ENCODE results near the gene SIGLEC11.
"Not testable (repeated sequence)": the region's sequence is repeated elsewhere in the genome, so short reads cannot be mapped to it uniquely, and the experiment has no call there.

SIGLEC11 gene

DNA sequence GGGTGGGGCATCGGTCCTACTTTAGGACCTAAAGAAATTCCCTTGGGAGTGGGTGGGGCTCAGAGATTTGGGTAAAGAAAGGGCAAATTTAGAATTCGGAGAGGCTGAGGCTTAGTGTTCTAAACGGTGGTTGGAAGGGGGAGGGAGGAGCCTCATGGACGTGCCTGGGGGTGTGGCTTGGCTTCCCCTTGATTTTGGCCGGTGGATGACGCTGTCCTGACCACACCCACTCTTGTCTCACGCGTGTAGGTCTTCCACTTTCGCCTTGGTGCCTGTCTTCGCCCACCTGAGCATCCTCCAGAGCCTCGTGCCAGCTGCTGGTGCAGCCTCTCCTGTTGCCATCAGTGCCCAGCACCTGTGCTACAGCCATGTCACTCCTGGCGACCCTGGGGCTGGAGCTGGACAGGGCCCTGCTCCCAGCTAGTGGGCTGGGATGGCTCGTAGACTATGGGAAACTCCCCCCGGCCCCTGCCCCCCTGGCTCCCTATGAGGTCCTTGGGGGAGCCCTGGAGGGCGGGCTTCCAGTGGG, 30.4 kb downstream of the SIGLEC11 start:
- peaks cover 61% of the 10 kb centered on the region for H3K4me1 Mint-ChIP-seq (ENCODE audit: low read depth)
- DNase-seq, result no peak
- H3K4me3 Mint-ChIP-seq, result peak overlapping the region; percentile 99
- no peak overlapping the region for H3K27ac Mint-ChIP-seq
- H3K9me3 Mint-ChIP-seq, result peaks cover 4% of the 10 kb centered on the region
- H3K27me3 Mint-ChIP-seq, result no peaks in the 10 kb centered on the region
- H3K36me3 Mint-ChIP-seq (ENCODE audit: low read depth), result peaks cover 75% of the 10 kb centered on the region

DNA sequence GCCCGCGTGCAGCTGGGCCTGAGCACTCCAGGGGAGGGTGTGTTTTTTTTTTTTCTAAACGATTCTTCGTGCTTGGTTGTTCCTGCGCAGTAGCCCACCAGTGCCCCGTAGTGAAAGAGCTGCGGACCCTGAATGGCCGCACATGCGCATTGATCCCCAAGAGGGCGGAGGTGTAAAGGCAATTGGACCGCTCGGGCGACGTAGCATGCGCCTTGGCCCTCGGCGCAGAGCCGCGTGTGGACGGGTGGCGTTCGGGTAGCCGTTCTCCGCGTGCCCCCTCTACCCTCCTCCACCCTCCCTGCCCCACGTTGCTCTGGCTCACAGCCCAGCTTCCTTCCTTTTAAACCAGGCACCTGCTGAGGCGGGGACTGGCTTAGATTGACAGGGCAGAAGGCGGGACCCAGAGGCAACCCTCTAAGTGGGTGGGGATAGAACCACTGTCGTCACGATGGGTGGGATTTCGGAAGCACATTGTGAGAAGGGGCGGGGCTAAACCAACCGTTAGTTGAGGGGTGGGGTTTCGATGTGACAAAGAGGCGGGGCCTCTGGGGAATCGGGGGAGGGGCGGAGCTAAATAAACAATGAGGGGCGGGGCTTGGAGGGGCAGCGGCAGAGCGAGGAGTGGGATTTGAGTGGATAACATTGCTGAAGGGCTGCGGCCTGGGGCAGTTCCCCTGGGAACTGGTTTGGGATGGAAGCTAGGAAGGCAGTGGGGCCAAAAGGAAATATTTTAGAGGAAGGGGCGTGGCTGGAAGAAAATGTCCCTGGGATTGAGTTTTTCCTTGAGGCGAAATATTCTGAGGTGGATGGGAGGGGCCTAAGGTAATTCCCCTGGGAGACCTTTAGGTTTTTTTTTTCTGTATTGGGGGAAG, 31.1 kb downstream of the SIGLEC11 start:
- Mint-ChIP-seq H3K36me3 (ENCODE audit: low read depth) (peaks cover 82% of the 10 kb centered on the region), H3K27me3 (no peaks in the 10 kb centered on the region)

DNA sequence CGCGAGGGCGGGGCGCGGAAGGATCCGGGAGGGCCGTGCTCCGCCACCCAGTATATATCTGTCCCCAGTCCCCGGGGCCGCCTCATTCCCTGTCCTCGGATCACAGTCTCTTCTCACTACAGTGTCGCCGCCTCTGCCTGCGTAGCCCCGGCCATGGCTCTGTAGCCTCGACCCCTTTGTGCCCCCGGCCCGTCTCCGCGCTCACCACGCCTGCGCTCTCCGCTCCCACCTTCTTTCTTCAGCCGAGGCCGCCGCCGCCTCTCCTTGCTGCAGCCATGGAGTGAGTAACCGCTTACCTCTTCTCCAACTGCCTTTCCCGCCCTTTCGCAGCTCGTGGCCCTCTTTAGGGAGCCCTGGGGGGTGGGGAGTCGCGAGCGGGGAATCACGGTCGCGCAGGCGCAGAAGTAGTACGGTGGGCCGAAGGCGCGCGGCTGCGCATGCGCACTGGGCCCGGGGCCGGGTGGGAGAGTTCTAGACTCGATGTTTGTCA, 31.8 kb downstream of the SIGLEC11 start, which contains the start of the genes ATF5 and NUP62:
Gene ATF5 (plus strand): TSS at position 85 of the 490 bp plus-strand sequence. CDS start 1,646 bp downstream, outside the sequence.
Gene NUP62 (minus strand): TSS at position 384 of the 490 bp plus-strand sequence. CDS start 19,697 bp downstream, outside the sequence.
- Mint-ChIP-seq H3K27ac (peak within 1 kb of the TSS; percentile 99), H3K9me3 (peaks cover 4% of the 10 kb centered on the region), H3K27me3 (no peaks in the 10 kb centered on the region), H3K36me3 (ENCODE audit: low read depth) (peaks cover 89% of the 10 kb centered on the region), H3K4me3 (peak within 1 kb of the TSS; percentile 99), H3K4me1 (ENCODE audit: low read depth) (peaks cover 71% of the 10 kb centered on the region)
- peak; percentile 96 for DNase-seq

More for the DNA sequence above, 31.1 kb downstream of the SIGLEC11 start:
- peak overlapping the region; percentile 99 for H3K27ac Mint-ChIP-seq
- peaks cover 65% of the 10 kb centered on the region for H3K4me1 Mint-ChIP-seq (ENCODE audit: low read depth)
- peak; percentile 94 for DNase-seq
- peaks cover 4% of the 10 kb centered on the region for H3K9me3 Mint-ChIP-seq
- H3K4me3 Mint-ChIP-seq, result peak overlapping the region; percentile 99

DNA sequence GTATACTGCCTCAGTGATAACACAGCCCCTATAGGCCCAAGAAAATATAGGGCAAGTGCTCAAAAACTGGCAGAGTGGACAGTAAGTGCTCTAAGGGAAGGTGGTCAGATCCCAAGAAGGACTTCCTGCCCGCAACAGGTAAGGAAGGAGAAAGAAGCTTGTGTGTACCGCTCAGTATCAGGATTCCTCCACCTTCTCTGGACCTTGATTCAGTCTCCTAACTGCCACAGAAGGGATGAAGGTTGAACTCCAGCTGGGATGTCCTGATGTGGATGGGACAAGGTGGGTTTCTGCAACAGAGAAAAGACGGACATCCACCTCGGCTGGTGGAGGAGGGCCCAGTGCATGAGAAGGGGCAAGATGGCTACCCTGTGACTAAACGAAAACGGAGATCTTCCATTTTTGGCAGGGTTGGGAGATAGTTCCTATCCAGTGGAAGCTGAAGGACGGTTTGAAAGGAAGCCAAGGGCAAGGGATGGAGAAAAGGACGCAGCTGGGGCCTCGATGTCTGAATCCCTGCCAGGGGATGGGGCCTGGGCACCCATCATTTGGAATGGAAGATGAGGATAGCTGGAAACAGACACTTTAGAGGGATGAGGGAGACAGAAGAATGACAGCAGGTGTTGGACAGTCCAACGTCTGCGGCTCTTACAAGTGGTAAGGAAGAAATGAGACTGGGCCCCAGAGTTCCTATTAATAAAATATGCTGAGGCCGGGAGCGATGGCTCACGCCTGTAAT, 33.3 kb downstream of the SIGLEC11 start:
- Mint-ChIP-seq H3K36me3 (ENCODE audit: low read depth) (peaks cover 92% of the 10 kb centered on the region), H3K4me3 (peak overlapping the region; percentile 99), H3K27ac (peak overlapping the region; percentile 99), H3K9me3 (peaks cover 4% of the 10 kb centered on the region), H3K4me1 (ENCODE audit: low read depth) (peaks cover 73% of the 10 kb centered on the region), H3K27me3 (no peaks in the 10 kb centered on the region)
- DNase-seq, result no peak

DNA sequence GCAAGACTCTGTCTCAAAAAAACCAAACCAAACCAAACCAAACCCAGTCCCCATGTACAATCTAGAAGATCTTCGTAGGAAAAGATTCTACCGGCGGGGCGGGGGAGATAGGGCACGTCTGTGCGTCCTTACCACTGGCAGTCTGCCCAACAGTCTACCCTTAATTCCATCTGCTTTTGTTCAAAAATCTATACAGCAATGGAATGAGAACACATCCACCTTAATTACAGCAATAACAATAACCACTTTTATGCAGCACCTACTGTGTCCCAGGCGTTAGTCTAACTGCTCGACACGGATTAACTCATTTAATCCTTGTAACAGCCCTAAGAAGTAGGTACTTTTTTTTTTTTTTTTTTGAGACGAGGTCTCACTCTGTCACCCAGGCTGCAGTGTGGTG, 34.5 kb downstream of the SIGLEC11 start:
- no peak for DNase-seq
- Mint-ChIP-seq H3K4me3 (peak overlapping the region; percentile 99), H3K27ac (peak overlapping the region; percentile 18), H3K36me3 (ENCODE audit: low read depth) (peaks cover 96% of the 10 kb centered on the region), H3K4me1 (ENCODE audit: low read depth) (peaks cover 76% of the 10 kb centered on the region), H3K9me3 (peaks cover 4% of the 10 kb centered on the region), H3K27me3 (no peaks in the 10 kb centered on the region)

- peak overlapping the region; percentile 71 for H3K27ac Mint-ChIP-seq
- peaks cover 4% of the 10 kb centered on the region for H3K9me3 Mint-ChIP-seq
- no peak for DNase-seq
- H3K36me3 Mint-ChIP-seq (ENCODE audit: low read depth), result peaks cover 98% of the 10 kb centered on the region
- H3K4me1 Mint-ChIP-seq (ENCODE audit: low read depth), result peaks cover 80% of the 10 kb centered on the region
- H3K27me3 Mint-ChIP-seq, result no peaks in the 10 kb centered on the region
- H3K4me3 Mint-ChIP-seq, result peak overlapping the region; percentile 35
Observed at GRCh38 chr19:49925486-49925885, 35.5 kb downstream of the SIGLEC11 start.

DNA sequence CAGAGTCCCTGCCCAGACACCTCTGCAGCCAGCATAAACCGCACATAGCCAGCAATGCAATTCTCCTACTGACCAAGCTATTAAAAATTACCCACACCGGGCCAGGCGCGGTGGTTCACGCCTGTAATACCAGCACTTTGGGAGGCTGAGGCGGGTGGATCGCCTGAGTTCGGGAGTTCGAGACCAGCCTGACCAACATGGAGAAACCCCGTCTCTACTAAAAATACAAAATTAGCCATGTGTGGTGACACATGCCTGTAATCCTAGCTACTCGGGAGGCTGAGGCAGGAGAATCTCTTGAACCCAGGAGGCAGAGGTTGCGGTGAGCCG, 36.1 kb downstream of the SIGLEC11 start:
- Mint-ChIP-seq H3K27ac (peak overlapping the region; percentile 50), H3K36me3 (ENCODE audit: low read depth) (peaks cover 98% of the 10 kb centered on the region), H3K4me1 (ENCODE audit: low read depth) (peaks cover 76% of the 10 kb centered on the region)
- H3K4me3 Mint-ChIP-seq, H3K9me3 Mint-ChIP-seq, DNase-seq, H3K27me3 Mint-ChIP-seq: not testable (repeated sequence)

DNA sequence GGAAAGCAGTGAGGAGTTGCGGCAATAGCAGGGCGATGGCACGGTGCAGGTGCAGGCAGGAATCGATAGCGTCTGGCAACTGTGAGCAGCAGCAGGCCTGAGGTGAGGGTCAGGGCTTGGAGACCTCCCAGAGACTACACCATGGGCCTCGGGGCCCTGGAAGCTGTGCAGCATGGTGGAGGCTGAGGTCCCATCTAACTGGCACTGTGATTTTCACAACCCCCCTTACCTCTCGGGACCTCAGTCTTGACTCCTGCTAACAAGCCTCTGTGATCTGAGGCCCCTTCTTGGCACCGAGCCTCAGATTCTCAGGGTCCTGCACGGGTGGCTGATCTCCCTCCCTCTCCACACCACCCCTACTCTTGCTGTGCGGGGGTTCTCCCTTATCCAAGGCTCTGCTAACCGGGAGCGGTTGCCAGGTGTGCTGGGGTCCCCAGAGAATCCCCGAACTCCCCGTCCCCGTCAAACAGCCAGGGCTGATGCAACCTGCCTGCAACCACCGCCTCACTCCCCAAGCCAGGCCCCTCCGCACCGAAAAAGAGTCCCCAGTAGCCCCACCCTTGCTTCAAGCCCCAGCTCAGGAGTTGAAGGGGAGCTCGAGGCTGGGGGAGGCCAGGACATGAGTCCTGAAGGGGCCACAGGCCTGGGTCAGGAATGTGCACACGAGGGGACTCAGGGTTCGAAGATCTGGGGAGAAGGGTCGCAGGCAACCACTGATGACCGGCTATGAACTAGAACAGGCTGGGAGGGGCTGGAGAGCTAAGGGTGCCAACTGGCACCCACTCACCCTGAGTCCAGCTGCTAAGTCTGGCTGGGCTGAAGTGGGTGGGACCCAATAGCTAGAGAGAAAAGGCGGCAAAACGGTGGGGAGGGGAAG, 36.7 kb downstream of the SIGLEC11 start:
- no peaks in the 10 kb centered on the region for H3K9me3 Mint-ChIP-seq
- H3K27me3 Mint-ChIP-seq, result no peaks in the 10 kb centered on the region
- peaks cover 74% of the 10 kb centered on the region for H3K4me1 Mint-ChIP-seq (ENCODE audit: low read depth)
- peak overlapping the region; percentile 50 for H3K27ac Mint-ChIP-seq
- DNase-seq, result no peak
- H3K4me3 Mint-ChIP-seq, result no peak overlapping the region
- peaks cover 98% of the 10 kb centered on the region for H3K36me3 Mint-ChIP-seq (ENCODE audit: low read depth)

DNA sequence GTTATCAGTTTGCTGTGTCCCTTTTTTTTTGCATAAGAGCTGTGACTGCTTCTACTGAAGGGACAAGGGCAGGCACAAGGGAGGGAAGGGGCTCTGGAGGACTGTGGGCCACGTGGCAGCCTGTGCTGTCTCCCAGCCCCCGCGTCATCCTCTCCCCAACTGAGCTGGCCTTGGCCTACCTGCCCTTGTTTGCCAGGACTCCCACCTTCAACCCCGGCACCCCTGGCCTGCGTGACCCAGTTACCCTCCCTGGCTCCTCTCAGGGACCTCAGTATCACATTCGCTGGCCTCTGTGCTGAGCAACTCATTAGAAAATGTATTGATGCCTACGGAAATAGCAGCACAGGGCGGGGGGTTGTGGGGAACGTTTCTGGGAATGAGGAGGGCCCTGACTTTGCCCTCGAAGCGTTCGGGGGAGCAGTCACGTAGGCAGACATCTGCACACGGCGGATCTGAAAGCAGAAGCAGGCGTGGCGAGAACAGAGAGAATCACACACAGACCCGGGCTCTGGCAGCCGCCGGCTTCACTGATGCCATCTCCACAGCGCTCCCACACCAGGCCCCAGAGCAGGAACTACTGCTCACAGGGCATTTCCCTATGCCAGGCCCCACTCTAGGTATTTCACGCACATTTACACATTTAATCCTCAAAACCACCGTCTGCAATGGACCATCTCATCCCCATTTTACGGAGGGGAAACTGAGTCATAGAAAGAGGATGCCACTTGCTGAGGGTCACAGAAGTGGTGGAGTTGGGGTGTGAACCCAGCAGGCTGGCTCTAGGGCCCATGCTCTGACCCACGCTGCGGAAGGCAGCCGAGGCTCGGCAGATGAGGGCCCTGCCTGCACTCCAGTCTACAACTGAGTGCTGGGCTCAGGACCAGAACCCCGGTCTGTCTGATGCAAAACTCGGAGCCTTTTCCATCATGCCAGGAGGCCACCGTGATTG, 37.6 kb downstream of the SIGLEC11 start:
- peaks cover 96% of the 10 kb centered on the region for H3K36me3 Mint-ChIP-seq (ENCODE audit: low read depth)
- no peaks in the 10 kb centered on the region for H3K27me3 Mint-ChIP-seq
- H3K27ac Mint-ChIP-seq, result peak overlapping the region; percentile 40
- peaks cover 73% of the 10 kb centered on the region for H3K4me1 Mint-ChIP-seq (ENCODE audit: low read depth)
- H3K4me3 Mint-ChIP-seq, result no peak overlapping the region
- no peak for DNase-seq
- H3K9me3 Mint-ChIP-seq, result no peaks in the 10 kb centered on the region

- Mint-ChIP-seq H3K27ac (peak overlapping the region; percentile 78), H3K4me1 (ENCODE audit: low read depth) (peaks cover 69% of the 10 kb centered on the region), H3K4me3 (peak overlapping the region; percentile 12), H3K9me3 (no peaks in the 10 kb centered on the region), H3K27me3 (no peaks in the 10 kb centered on the region), H3K36me3 (ENCODE audit: low read depth) (peaks cover 96% of the 10 kb centered on the region)
- DNase-seq, result no peak
Observed at GRCh38 chr19:49921871-49922795, 38.8 kb downstream of the SIGLEC11 start.

- peak overlapping the region; percentile 78 for H3K27ac Mint-ChIP-seq
- no peaks in the 10 kb centered on the region for H3K9me3 Mint-ChIP-seq
- peaks cover 96% of the 10 kb centered on the region for H3K36me3 Mint-ChIP-seq (ENCODE audit: low read depth)
- H3K4me3 Mint-ChIP-seq, result no peak overlapping the region
- peaks cover 69% of the 10 kb centered on the region for H3K4me1 Mint-ChIP-seq (ENCODE audit: low read depth)
- no peaks in the 10 kb centered on the region for H3K27me3 Mint-ChIP-seq
- DNase-seq, result no peak
Observed at GRCh38 chr19:49920624-49921363, 40.2 kb downstream of the SIGLEC11 start.

DNA sequence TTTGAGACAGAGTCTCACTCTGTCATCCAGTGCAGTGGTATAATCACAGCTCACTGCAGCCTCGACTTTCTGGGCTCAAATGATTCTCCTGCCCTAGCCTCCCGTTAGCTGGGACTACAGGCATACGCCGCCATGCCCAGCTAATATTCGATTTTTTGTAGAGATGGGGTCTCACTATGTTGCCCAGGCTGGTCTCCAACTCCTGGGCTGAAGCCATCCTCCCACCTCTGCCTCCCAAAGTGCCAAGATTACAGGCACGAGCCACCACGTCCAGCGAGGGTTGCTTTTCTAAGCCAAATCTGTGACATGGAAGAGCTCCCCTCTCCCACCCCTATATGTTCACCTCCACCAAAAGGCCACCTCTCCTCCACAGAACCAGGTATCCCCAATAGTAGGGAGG, 42.9 kb downstream of the SIGLEC11 start:
- peak overlapping the region; percentile 57 for H3K27ac Mint-ChIP-seq
- H3K9me3 Mint-ChIP-seq, result no peaks in the 10 kb centered on the region

More for the DNA sequence above, 42.9 kb downstream of the SIGLEC11 start:
- Mint-ChIP-seq H3K4me3 (no peak overlapping the region), H3K27me3 (no peaks in the 10 kb centered on the region), H3K36me3 (ENCODE audit: low read depth) (peaks cover 97% of the 10 kb centered on the region), H3K4me1 (ENCODE audit: low read depth) (peaks cover 72% of the 10 kb centered on the region)
- no peak for DNase-seq
